Upper lobe of left lung (tissue), 6 donors: Measurements from ENCODE around the gene MARVELD3. TPM values are rescaled to one million over a fixed set of nuclear protein-coding genes. Genes with fewer than 3 reads are reported as not detected.
"Not testable (repeated sequence)": the region's sequence is repeated elsewhere in the genome, so short reads cannot be mapped to it uniquely, and the experiment has no call there.

Experiments used
- ATAC-seq, 2 donors: fragments of 200-7000 bp; cut with Tn5 transposase; one replicate each; pipeline ENCODE4 v1.9.1; 2022; ENCODE audit warnings: mild to moderate bottlenecking in 2 of 2, moderate library complexity in 2 of 2; ENCODE audit not compliant: low FRiP score in 2 of 2
- DNase-seq, 2 donors: peaks; one replicate each; pipeline ENCODE4 v3.0.0-alpha.2; 2019 to 2020
- H3K27ac ChIP-seq, 4 donors: fragments of 200-600 bp; sonication (generic); one replicate each; pipeline ENCODE4 v1.5.1; 2016 to 2019
- H3K27me3 ChIP-seq, 4 donors: fragments of 200-600 bp; sonication (generic); one replicate each; pipeline ENCODE4 v1.5.1; 2017 to 2019
- H3K36me3 ChIP-seq, 4 donors: fragments of 200-600 bp; sonication (generic); one replicate each; pipeline ENCODE4 v1.5.1; 2016 to 2019
- H3K4me1 ChIP-seq, 4 donors: fragments of 200-600 bp; sonication (generic); one replicate each; pipeline ENCODE4 v1.5.1; 2018 to 2019
- H3K4me3 ChIP-seq, 4 donors: fragments of 200-600 bp; sonication (generic); one replicate each; pipeline ENCODE4 v1.5.1; 2017 to 2019; ENCODE audit warnings: mild to moderate bottlenecking in 2 of 4, moderate library complexity in 1 of 4
- H3K9me3 ChIP-seq, 4 donors: fragments of 200-600 bp; sonication (generic); one replicate each; pipeline ENCODE4 v1.5.1; 2018 to 2019
- EP300 ChIP-seq, 4 donors: sonication (generic); formaldehyde crosslinking; IDR thresholded peaks; one replicate each; pipeline ENCODE4 v1.5.1; 2017; ENCODE audit warnings: antibody characterized with exemption in 4 of 4, control low read depth in 2 of 4
- POLR2A ChIP-seq, 4 donors: fragments of 450-650 bp; IDR thresholded peaks; one replicate each; pipeline ENCODE4 v1.5.1; 2016 to 2017; ENCODE audit warnings: antibody characterized with exemption in 4 of 4, mild to moderate bottlenecking in 2 of 4
- POLR2AphosphoS5 ChIP-seq, 2 donors: sonication (generic); formaldehyde crosslinking; IDR thresholded peaks; one replicate each; pipeline ENCODE4 v1.5.1; 2017; ENCODE audit warnings: antibody characterized with exemption in 2 of 2
- WGBS, 2 donors: methylation state at CpG; one replicate each; pipeline ENCODE4 v1.1.5; 2017 to 2018; 5-methylcytosine and 5-hydroxymethylcytosine counted together
- total RNA-seq, 6 donors: library from RNA; depleted of rRNA in 4 of 6; stranded (reverse); fragments of >200 nt in 4 of 6; gene quantifications; one replicate each; pipeline versions ENCODE4 v1.1.0 to v1.2.1, GENCODE V29; 2016 to 2021
- TF ChIP-seq, protein P1 (sequence below), 6 experiments: fragments of 450-650 bp in 4 of 6; fragments of 200-600 bp in 2 of 6; sonication (generic) in 2 of 6; IDR thresholded peaks; one replicate each; pipeline ENCODE4 v1.5.1; 2016 to 2019; ENCODE audit warnings: antibody characterized with exemption in 6 of 6
- donor health status: DM: no; HTN: no; CAD: no; lungs with moderate emphysema.
- donor health status: DM: no; HTN: yes; CAD: no; lungs with severe emphysema.

MARVELD3 gene
- total RNA-seq, 6 donors from 2014 or later = 5.5 to 24.1 (median 13.6) TPM

DNA sequence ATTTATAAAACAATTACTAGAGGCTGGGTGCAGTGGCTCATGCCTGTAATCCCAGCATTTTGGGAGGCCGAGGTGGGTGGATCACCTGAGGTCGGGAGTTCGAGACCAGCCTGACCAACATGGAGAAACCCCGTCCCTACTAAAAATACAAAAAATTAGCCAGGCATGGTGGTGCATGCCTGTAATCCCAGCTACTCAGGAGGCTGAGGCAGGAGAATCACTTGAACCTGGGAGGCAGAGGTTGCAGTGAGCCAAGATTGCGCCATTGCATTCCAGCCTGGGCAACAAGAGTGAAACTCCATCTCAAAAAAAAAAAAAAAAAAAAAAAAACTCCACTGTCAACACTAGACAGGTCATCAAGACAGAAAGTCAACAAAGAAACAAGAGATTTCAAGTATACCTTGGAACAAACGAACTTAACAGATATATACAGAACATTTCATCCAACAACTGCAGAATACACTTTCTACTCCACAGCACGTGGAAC is 30.6 kb upstream of the MARVELD3 start:
- TF ChIP-seq EP300 (IDR thresholded peaks at IDR 0.05) = peak in 1 of 4 donors; percentile 26
- H3K27me3 ChIP-seq, H3K9me3 ChIP-seq, H3K36me3 ChIP-seq, H3K4me3 ChIP-seq, DNase-seq, ATAC-seq, H3K27ac ChIP-seq: not testable (repeated sequence)
- H3K4me1 ChIP-seq = peaks cover 0 to 16% (median 0%) of the 10 kb centered on the region in 4 donors
- WGBS, 2 donors = 77 to 79% methylated on average over 7 of the region's 7 CpGs

DNA sequence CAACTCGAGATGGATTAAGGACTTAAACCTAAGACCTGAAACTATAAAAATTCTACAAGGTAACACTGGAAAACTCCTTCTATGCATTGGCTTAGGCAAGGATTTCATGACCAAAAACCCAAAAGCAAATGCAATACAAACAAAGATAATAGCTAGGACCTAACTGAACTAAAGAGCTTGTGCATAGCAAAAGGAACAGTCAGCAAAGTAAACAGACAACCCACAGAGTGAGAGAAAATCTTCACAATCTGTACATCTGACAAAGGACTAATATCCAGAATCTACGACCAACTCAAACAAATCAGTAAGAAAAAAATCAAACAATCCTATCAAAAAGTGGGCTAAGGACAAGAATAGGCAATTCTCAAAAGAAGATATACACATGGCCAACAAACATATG is 27.6 kb upstream of the MARVELD3 start:
- DNase-seq, H3K27me3 ChIP-seq, H3K36me3 ChIP-seq, H3K9me3 ChIP-seq, H3K27ac ChIP-seq, H3K4me3 ChIP-seq, ATAC-seq: not testable (repeated sequence)
- WGBS, 2 donors = 57 to 65% methylated on average over 2 of the region's 2 CpGs
- peaks cover 0 to 15% (median 0%) of the 10 kb centered on the region in 4 donors for H3K4me1 ChIP-seq

DNA sequence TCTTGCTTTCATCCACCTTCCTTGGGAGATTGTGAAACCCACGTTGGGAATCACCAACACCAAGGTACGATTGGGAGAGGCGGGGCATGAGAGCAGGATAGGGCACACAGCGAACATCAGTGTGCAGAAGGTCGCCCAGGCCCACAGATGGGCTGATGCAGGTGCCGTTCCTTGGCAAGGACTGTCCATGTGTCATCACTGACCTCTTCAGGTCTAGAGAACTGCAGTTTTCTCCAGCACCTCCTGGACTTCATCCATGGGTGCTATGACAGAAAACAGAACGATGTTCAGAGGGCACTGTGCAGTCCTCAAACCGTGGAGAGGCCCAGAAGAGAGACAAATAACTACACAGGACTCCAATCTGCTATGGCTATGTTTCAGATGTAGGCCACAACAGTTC is 25.2 kb upstream of the MARVELD3 start:
- Histone ChIP-seq H3K9me3 (no peaks in the 10 kb centered on the region), H3K27me3 (no peaks in the 10 kb centered on the region), H3K27ac (no peak overlapping the region), H3K4me3 (no peak overlapping the region), H3K36me3 (no peaks in the 10 kb centered on the region), H3K4me1 (peaks cover 0 to 2% (median 0%) of the 10 kb centered on the region in 4 donors)
- DNase-seq (no peak), ATAC-seq (no peak)
- 78 to 79% methylated on average over 8 of the region's 8 CpGs for WGBS, 2 donors
- TF ChIP-seq POLR2A (IDR thresholded peaks at IDR 0.05) = no peak
- TF ChIP-seq, protein P1, sequence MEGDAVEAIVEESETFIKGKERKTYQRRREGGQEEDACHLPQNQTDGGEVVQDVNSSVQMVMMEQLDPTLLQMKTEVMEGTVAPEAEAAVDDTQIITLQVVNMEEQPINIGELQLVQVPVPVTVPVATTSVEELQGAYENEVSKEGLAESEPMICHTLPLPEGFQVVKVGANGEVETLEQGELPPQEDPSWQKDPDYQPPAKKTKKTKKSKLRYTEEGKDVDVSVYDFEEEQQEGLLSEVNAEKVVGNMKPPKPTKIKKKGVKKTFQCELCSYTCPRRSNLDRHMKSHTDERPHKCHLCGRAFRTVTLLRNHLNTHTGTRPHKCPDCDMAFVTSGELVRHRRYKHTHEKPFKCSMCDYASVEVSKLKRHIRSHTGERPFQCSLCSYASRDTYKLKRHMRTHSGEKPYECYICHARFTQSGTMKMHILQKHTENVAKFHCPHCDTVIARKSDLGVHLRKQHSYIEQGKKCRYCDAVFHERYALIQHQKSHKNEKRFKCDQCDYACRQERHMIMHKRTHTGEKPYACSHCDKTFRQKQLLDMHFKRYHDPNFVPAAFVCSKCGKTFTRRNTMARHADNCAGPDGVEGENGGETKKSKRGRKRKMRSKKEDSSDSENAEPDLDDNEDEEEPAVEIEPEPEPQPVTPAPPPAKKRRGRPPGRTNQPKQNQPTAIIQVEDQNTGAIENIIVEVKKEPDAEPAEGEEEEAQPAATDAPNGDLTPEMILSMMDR (IDR thresholded peaks at IDR 0.05) = no peak
- TF ChIP-seq EP300 (IDR thresholded peaks at IDR 0.05) = no peak
- no peak for TF ChIP-seq POLR2AphosphoS5 (IDR thresholded peaks at IDR 0.05)

DNA sequence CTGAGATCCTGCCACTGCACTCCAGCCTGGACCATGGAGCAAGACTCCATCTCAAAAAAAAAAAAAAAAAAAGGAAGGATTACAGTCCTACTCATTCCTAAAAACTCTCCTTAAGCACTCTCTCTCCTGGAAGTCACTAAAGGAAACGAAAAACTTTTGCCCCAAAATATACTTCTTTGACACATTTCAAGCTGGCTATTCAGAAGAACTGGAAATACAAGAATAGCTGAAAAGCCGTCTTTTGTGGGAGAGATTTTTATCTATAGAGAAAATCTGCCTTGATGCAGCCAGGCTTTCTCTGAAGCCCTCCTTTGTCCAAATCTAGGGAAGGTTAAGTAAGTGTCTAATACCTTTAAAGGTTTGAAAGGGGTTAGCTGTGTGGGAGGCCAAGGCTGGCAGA is 16.9 kb upstream of the MARVELD3 start:
- ATAC-seq (no peak), DNase-seq (no peak)
- no peak for TF ChIP-seq POLR2AphosphoS5 (IDR thresholded peaks at IDR 0.05)
- TF ChIP-seq, protein P1 (IDR thresholded peaks at IDR 0.05) = no peak
- no peak for TF ChIP-seq EP300 (IDR thresholded peaks at IDR 0.05)
- no peak for TF ChIP-seq POLR2A (IDR thresholded peaks at IDR 0.05)

DNA sequence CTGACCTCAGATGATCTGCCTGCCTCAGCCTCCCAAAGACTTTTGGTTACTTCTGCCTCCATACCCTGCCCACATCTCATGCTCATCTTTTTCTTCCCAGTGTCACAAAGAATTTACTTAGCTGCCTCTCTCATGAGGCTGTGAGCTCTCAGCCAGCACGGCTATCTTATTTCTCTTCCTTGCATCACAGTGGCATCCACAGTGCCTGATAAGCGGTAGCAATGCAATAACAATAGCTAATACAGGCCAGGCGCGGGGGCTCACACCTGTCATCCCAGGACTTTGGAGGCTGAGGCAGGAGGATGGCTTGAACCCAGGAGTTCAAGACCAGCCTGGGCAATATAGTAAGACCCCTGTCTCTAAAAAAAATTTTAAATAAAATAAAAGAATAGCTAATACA is 15.5 kb upstream of the MARVELD3 start:
- H3K36me3 ChIP-seq = no peaks in the 10 kb centered on the region
- no peak overlapping the region for H3K27ac ChIP-seq
- DNase-seq (no peak), ATAC-seq (no peak)
- WGBS, 2 donors = 80 to 85% methylated on average over 4 of the region's 4 CpGs
- no peak overlapping the region for H3K4me3 ChIP-seq
- no peaks in the 10 kb centered on the region for H3K27me3 ChIP-seq
- no peaks in the 10 kb centered on the region for H3K9me3 ChIP-seq
- TF ChIP-seq POLR2A (IDR thresholded peaks at IDR 0.05) = no peak
- peaks cover 0 to 6% (median 3%) of the 10 kb centered on the region in 4 donors for H3K4me1 ChIP-seq

More for the DNA sequence above, 16.9 kb upstream of the MARVELD3 start:
- peaks cover 0 to 6% (median 3%) of the 10 kb centered on the region in 4 donors for H3K4me1 ChIP-seq
- no peak overlapping the region for H3K27ac ChIP-seq
- WGBS, 2 donors = 61 to 72% methylated on average over 2 of the region's 2 CpGs
- no peak overlapping the region for H3K4me3 ChIP-seq
- H3K27me3 ChIP-seq = no peaks in the 10 kb centered on the region
- no peaks in the 10 kb centered on the region for H3K36me3 ChIP-seq
- no peaks in the 10 kb centered on the region for H3K9me3 ChIP-seq

DNA sequence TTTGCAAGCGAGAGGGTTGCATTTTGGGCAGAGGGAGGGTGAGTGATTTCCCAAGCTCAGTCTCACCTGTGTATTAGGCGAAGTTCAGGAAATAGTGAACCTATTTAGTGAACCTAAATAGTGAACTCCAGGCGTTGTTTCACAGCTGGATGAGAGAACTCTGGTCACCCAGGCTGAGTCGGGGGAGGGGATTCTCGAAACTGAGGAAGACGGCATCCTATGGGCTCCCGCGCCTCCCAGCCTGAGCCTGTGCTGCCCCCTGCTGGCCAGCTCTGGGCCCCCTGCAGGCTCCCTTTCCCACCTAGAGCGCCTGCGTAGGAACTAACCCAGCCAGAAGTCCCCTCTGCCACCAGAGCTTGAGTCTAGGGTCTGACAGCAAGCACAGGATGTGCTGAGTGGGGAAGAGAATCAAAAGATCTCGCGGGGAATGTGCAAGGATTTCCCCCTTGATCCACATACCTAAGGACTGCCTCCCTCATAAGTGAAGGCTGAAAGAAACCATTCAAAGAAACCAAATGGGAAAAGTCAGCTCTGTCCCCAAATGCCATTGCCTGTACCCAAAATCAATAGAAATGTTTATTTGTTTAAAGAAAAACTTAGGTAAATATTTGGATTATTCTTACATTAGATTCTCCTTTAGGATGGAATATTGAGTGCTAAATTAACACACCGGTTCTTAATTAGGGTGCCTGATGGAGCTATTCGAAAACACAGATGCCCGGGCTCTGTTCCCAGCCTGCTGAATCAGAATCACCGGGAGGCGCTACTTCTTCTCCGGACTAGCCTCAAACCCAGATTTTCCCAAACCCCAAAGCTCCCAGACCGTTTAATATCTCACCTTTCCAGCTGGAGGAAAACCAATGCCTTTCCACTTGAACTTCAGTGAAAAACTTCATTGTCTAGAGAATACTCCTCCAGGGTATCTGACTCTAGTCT is 14.8 kb upstream of the MARVELD3 start:
- H3K27me3 ChIP-seq = no peaks in the 10 kb centered on the region
- no peaks in the 10 kb centered on the region for H3K36me3 ChIP-seq
- no peaks in the 10 kb centered on the region for H3K9me3 ChIP-seq
- peaks cover 0 to 6% (median 3%) of the 10 kb centered on the region in 4 donors for H3K4me1 ChIP-seq
- DNase-seq (peak; percentile 72 to 95), ATAC-seq (peak; percentile 86 to 91)
- WGBS, 2 donors = 14 to 15% methylated on average over 16 to 19 of the region's 19 CpGs
- no peak overlapping the region for H3K27ac ChIP-seq
- no peak overlapping the region for H3K4me3 ChIP-seq
- TF ChIP-seq, protein P1 (IDR thresholded peaks at IDR 0.05) = peak; percentile 82 to 91 (median 88)
- TF ChIP-seq EP300 (IDR thresholded peaks at IDR 0.05) = no peak

DNA sequence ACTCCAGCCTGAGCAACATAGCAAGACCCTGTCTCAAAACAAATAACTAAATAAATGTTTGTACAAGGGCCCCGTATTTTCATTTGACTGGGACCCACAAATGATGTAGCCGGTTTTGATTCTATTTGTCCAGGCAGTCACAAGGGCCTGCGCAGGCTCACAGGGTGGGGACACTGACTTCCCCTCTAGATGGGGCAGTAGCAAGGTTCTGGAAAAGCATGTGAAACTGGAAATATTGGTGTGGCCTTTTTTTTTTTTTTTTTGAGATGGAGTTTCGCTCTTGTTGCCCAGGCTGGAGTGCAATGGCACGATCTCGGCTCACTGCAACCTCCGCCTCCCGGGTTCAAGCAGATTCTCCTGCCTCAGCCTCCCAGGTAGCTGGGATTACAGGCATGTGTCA is 11.0 kb upstream of the MARVELD3 start:
- not testable (repeated sequence) for H3K27ac ChIP-seq, H3K27me3 ChIP-seq, ATAC-seq, H3K36me3 ChIP-seq, H3K9me3 ChIP-seq, H3K4me1 ChIP-seq, DNase-seq, H3K4me3 ChIP-seq
- 84 to 86% methylated on average over 8 of the region's 8 CpGs for WGBS, 2 donors
